ENCODE measurements around the gene ZNF367.

Gene ZNF367

DNA sequence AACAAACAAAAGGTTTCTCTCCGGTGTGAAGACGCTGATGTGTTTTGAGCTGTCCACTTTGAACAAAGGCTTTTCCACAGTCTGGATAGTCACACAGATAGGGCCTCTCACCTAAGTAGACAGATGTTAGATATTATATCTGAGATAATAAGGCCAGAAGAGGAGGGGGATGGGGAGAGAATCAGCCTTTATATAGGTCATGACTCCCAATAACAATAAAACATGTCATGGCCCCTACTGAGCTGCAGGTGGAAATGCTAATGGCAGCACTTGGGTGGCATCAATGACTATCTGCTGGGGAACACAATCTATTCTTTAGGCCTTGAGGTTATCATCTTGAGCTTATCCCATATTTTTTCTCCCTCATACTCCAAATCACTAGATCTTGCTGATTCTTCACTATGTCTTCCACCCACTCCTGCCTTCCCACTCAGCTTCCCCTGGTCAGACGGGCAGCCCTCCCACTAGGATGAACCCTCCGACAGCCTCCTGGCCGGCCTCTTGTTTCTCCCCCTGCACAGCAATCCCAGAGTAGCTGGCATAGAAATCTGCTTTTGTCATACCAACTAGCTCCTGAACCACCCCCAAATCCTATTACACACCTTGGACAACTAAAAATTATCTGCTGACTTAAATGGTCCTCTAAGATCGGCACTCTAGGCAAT is 23.2 kb downstream of the ZNF367 start:
- DNase-seq (ENCODE audit: low spot score) = no peak
- TF ChIP-seq, protein P1, sequence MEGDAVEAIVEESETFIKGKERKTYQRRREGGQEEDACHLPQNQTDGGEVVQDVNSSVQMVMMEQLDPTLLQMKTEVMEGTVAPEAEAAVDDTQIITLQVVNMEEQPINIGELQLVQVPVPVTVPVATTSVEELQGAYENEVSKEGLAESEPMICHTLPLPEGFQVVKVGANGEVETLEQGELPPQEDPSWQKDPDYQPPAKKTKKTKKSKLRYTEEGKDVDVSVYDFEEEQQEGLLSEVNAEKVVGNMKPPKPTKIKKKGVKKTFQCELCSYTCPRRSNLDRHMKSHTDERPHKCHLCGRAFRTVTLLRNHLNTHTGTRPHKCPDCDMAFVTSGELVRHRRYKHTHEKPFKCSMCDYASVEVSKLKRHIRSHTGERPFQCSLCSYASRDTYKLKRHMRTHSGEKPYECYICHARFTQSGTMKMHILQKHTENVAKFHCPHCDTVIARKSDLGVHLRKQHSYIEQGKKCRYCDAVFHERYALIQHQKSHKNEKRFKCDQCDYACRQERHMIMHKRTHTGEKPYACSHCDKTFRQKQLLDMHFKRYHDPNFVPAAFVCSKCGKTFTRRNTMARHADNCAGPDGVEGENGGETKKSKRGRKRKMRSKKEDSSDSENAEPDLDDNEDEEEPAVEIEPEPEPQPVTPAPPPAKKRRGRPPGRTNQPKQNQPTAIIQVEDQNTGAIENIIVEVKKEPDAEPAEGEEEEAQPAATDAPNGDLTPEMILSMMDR (IDR thresholded peaks at IDR 0.05; ENCODE audit: extremely low read depth, insufficient read depth, missing control alignments) = no peak
- in situ Hi-C loops (cut with MboI; ENCODE audit: low pct_unique_long_range_greater_than_20kb, low sequenced_read_pairs, unreplicated experiment) = no loop called here

DNA sequence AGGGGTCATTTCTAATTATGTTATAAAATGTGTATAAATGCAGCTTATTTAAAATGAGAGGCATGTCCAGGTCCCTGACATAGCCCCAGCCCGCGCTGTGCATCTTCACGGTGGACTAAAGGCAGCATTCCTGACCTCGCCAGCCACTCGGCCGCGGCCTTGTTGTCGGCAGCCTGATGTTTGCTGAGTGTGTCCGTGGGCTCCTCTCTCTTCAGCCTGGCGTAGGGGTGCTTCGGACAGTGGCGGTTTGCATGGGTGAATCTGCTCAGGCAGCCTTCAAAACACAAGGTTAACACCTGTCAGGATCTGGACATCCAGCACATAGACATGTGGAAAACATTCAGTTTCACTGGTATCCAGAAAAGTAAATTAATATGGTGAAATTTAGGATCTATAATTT is 25.9 kb downstream of the ZNF367 start:
- TF ChIP-seq, protein P1 (IDR thresholded peaks at IDR 0.05; ENCODE audit: extremely low read depth, insufficient read depth, missing control alignments) = no peak
- DNase-seq (ENCODE audit: low spot score) = no peak
- in situ Hi-C loops (cut with MboI; ENCODE audit: low pct_unique_long_range_greater_than_20kb, low sequenced_read_pairs, unreplicated experiment) = no loop called here

DNA sequence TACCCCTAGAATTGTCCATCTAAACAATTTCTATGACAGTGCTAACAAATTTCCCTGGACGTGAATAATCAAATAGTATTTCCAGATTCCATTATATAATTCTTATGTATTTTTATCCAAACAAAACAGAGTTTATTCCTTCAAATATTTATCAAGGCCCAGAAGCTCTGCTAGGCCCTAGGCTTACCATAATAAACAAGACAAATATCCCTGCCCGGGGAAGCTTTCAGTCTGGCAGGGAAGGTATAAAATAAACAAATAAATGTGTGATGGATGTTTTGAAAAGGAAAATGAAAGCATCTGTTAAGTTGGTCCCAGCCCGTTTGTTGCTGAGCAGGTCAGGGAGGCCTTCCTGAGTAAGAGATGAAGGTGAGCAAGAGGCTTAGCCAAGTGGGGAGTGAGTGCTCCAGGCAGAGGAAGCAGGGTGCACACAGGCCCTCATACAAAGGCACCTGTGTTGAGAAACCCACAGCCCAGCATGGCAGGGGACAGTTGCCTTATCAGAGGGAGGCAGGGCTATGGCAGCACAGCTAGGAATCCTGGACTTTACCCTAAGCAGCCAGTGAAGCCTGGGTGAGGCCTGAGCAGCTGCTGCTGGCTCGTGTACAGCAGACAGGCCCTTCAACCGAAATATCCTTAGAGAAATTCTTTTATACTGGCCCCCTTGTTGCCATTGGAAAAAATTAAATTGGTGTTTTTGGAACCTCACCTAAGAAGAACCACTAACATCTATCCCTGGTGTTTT is 27.0 kb downstream of the ZNF367 start:
- no peak for DNase-seq (ENCODE audit: low spot score)
- in situ Hi-C loops (cut with MboI; ENCODE audit: low pct_unique_long_range_greater_than_20kb, low sequenced_read_pairs, unreplicated experiment) = no loop called here
- TF ChIP-seq, protein P1 (IDR thresholded peaks at IDR 0.05; ENCODE audit: extremely low read depth, insufficient read depth, missing control alignments) = no peak

DNA sequence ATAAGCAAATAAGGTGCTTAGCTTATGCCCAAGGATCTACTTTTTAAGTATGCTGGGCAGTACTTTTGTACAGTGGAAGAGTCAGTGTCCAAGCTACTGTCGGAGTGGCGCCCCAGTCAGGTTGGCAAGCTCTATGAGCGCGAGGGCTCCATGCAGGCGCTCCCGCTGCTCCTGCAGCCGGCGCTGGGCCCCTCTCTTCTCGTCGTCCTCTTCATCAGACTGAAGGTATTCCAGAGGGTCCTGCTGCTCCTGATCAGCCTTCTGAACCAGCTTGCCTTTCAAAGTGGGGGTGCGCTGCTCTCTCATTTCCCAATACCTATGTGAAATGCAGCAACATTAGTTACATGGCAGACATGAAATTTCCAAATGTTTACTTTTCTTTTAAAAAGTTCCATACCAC is 30.0 kb downstream of the ZNF367 start:
- TF ChIP-seq, protein P1 (IDR thresholded peaks at IDR 0.05; ENCODE audit: extremely low read depth, insufficient read depth, missing control alignments) = no peak
- in situ Hi-C loops (cut with MboI; ENCODE audit: low pct_unique_long_range_greater_than_20kb, low sequenced_read_pairs, unreplicated experiment) = no loop called here

DNA sequence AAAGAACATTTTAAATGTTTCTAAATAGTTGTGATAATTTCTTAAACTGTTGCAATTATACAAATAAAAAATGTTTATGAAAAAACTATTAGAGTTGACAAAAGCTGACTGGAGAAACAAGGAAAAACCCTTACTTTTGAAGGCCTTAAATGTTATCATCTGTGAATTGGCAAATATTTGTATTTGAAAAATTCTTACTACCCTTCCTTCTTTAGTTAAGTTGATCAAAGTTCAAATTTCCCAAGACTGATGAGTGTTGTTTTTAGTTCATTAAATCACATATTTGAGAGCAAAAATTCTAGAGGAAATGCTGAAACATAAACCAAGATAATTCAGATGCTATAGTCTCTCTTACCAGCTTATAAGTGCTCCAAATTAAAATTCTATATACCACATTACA is 32.0 kb downstream of the ZNF367 start:
- TF ChIP-seq, protein P1 (IDR thresholded peaks at IDR 0.05; ENCODE audit: extremely low read depth, insufficient read depth, missing control alignments) = no peak
- no peak for DNase-seq (ENCODE audit: low spot score)
- in situ Hi-C loops (cut with MboI; ENCODE audit: low pct_unique_long_range_greater_than_20kb, low sequenced_read_pairs, unreplicated experiment) = no loop called here

More for the DNA sequence above, 30.0 kb downstream of the ZNF367 start:
- DNase-seq (ENCODE audit: low spot score) = no peak

DNA sequence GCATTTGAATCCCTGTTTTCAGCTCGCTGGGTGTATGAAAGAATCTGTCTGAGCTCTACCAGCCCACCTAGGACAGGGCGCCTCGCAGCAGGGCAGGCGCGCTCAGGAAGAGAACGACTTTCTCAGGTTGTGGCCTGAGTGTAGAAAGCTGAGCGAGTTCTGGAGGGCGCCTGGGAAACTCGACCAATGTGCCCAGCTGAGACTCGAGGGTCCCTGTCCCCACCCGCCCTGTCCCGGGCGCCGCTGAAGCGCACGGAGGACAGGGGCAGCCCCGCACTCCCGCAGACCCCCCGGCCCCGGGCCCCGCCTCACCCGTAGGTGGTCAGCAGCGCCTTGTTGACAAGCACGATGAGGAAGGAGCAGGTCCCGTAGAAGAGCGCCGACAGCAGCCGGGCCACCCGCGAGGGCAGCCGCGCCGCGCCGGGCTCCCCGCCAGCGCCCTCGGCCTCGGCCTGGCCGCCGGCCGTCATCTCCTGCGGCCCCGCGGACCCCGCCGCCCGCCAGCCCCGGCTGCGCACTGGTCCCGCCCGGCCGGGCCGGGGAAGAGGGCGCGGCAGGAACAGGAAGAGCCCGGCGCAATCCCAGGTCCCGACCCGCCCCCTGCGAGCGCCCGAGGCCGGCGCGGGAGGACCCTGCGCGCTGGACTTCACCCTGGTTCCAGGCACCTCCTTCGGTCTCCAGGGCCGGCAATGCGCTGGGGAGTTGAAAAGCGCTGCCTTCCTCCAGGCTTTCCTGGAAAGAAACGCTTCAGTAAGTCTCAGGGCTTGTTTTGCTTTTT is 34.8 kb downstream of the ZNF367 start, which contains the start of gene SLC35D2:
Gene SLC35D2, minus strand, starts transcription at position 547 of the 778 bp plus-strand sequence. Its CDS starts 77 bp downstream, at position 470.
- DNase-seq (ENCODE audit: low spot score) = peak; percentile 67
- TF ChIP-seq, protein P1 (IDR thresholded peaks at IDR 0.05; ENCODE audit: extremely low read depth, insufficient read depth, missing control alignments) = no peak

More for the DNA sequence above, 34.8 kb downstream of the ZNF367 start, which contains the start of gene SLC35D2:
- in situ Hi-C loops (cut with MboI; ENCODE audit: low pct_unique_long_range_greater_than_20kb, low sequenced_read_pairs, unreplicated experiment) = no loop called here
